ENCODE data around the gene CNTNAP1. TPM values are rescaled to one million over a fixed set of nuclear protein-coding genes. Genes with fewer than 3 reads are reported as not detected.

Gene CNTNAP1
- total RNA-seq, 1 donor from 2014 or later: 9.0 TPM

DNA sequence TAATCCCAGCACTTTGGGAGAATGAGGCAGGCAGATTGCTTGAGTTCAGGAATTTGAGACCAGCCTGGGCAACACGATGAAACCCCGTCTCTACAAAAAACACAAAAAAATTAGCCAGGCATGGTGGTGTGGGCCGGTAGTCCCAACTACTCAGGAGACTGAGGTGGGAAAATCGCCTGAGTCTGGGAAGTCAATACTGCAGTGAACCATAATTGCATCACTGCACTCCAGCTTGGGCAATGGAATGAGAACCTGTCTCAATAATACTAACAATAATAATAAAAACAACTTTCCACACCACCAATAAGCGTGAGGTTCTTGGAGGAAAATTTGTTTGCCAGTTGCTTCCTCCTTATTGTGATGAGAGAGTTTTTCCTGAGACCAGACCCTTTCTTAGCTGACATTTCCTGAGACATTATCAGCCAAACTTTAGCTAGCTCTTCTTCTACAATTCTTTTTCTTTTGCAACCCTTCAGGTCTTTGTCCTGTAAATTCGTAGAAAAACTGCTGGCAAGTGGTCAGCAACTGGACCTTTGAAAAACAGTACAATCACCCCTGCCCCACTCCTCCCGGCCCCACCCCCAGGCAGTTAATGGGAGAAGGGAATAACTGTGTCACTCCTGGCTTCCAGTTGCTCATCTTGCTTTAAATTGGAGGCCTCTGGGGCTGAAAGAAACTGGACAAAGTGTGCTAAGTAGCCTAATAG, 66.0 kb downstream of the CNTNAP1 start:
- TF ChIP-seq, protein P1, sequence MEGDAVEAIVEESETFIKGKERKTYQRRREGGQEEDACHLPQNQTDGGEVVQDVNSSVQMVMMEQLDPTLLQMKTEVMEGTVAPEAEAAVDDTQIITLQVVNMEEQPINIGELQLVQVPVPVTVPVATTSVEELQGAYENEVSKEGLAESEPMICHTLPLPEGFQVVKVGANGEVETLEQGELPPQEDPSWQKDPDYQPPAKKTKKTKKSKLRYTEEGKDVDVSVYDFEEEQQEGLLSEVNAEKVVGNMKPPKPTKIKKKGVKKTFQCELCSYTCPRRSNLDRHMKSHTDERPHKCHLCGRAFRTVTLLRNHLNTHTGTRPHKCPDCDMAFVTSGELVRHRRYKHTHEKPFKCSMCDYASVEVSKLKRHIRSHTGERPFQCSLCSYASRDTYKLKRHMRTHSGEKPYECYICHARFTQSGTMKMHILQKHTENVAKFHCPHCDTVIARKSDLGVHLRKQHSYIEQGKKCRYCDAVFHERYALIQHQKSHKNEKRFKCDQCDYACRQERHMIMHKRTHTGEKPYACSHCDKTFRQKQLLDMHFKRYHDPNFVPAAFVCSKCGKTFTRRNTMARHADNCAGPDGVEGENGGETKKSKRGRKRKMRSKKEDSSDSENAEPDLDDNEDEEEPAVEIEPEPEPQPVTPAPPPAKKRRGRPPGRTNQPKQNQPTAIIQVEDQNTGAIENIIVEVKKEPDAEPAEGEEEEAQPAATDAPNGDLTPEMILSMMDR (IDR thresholded peaks at IDR 0.05): no peak
- H3K27ac ChIP-seq: peak overlapping the region; percentile 42
- no peak for ATAC-seq
- intact Hi-C loops (cut with DNase I): no loop called here
- peaks cover 41% of the 10 kb centered on the region for H3K4me1 ChIP-seq
- no peaks in the 10 kb centered on the region for H3K27me3 ChIP-seq (ENCODE audit: low read depth)
- H3K9me3 ChIP-seq: no peaks in the 10 kb centered on the region
- no peaks in the 10 kb centered on the region for H3K36me3 ChIP-seq
- H3K4me3 ChIP-seq: no peak overlapping the region
- no peak for DNase-seq

DNA sequence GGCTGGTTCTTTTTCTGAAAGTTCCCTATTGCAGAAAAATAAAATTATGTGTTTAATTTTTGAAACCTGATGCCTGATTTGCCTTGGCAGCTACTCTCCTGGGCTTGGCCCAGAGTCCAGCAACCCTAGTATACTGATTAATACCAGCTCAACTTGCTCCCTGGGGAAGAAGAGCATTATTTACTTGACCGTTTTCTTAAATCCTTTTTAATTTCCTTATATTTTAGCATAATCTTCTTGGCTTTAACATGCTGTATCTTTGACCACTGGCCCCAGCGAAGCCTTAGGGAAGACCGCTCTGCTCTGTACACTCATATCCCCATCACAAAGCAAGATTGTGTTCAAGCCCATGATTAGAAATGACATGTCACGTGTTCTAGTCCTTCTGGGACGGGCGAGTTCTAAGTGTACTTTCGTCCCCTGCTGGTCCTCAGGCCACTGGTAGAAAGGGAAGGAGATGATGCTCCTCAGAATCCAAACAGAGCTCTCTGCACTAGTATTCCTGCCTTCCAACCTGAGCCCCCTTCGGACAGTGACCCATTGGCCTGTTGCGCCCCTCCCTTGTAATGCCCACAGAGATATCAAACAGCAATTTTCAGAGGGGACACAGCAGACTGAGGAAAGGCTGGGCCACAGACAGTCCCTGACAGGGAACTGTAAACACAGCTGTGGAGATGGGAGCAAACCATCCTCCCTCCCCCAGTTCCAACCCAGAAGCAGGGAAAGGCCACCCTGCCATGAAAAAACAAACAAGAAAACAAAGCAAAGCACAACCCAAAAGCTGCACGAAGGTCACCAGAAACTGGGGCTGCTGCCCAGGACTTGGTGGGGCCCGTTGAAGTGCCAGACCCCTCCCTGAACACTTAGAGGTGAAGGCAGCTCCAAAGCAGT, 66.8 kb downstream of the CNTNAP1 start:
- no peaks in the 10 kb centered on the region for H3K9me3 ChIP-seq
- no peak for ATAC-seq
- no peak for DNase-seq
- TF ChIP-seq, protein P1 (IDR thresholded peaks at IDR 0.05): no peak
- no peaks in the 10 kb centered on the region for H3K36me3 ChIP-seq
- peak overlapping the region; percentile 19 for H3K27ac ChIP-seq
- no peaks in the 10 kb centered on the region for H3K27me3 ChIP-seq (ENCODE audit: low read depth)
- H3K4me3 ChIP-seq: no peak overlapping the region
- intact Hi-C loops (cut with DNase I): no loop called here
- H3K4me1 ChIP-seq: peaks cover 33% of the 10 kb centered on the region

Small RNAs within 50 kb of the gene (microRNA-seq; reads per million reads assigned to microRNA genes)
- not detected for gene MIR6780A (ENCODE audit: borderline number of aligned reads)

Other genes with a start within 250 kb of the CNTNAP1 start
- gene ATP6V0A1, start 223.7 kb upstream of the CNTNAP1 start, total RNA-seq: 107 TPM
- gene NAGLU, start 146.3 kb upstream of the CNTNAP1 start, total RNA-seq: 39.1 TPM
- gene HSD17B1, start 129.6 kb upstream of the CNTNAP1 start, total RNA-seq: 2.2 TPM
- gene COASY, start 120.4 kb upstream of the CNTNAP1 start, total RNA-seq: 65.8 TPM
- gene MLX, start 115.4 kb upstream of the CNTNAP1 start, total RNA-seq: 70.5 TPM
- 4.8 TPM for gene PSMC3IP, start 104.8 kb upstream of the CNTNAP1 start, total RNA-seq
- 70.7 TPM for gene RETREG3, start 73.2 kb upstream of the CNTNAP1 start, total RNA-seq
- gene TUBG1, start 72.8 kb upstream of the CNTNAP1 start, total RNA-seq: 30.3 TPM
- gene TUBG2, start 23.2 kb upstream of the CNTNAP1 start, total RNA-seq: 16.8 TPM
- 18.3 TPM for gene PLEKHH3, start 5.5 kb upstream of the CNTNAP1 start, total RNA-seq
- gene CCR10, start 688 bp upstream of the CNTNAP1 start, total RNA-seq: 1.4 TPM
- gene EZH1, start 62.5 kb downstream of the CNTNAP1 start, total RNA-seq: 56.2 TPM
- gene RAMP2, start 78.7 kb downstream of the CNTNAP1 start, total RNA-seq: 127 TPM
- gene VPS25, start 90.9 kb downstream of the CNTNAP1 start, total RNA-seq: 42.1 TPM
- gene WNK4, start 98.1 kb downstream of the CNTNAP1 start, total RNA-seq: 0.47 TPM
- 54.5 TPM for gene COA3, start 116.2 kb downstream of the CNTNAP1 start, total RNA-seq
- gene CNTD1, start 116.3 kb downstream of the CNTNAP1 start, total RNA-seq: 1.6 TPM
- gene BECN1, start 141.8 kb downstream of the CNTNAP1 start, total RNA-seq: 65.3 TPM
- gene PSME3, start 150.9 kb downstream of the CNTNAP1 start, total RNA-seq: 81.6 TPM
- 2.1 TPM for gene AOC2, start 162.0 kb downstream of the CNTNAP1 start, total RNA-seq
- 160 TPM for gene AOC3, start 168.7 kb downstream of the CNTNAP1 start, total RNA-seq
- gene G6PC1, start 218.3 kb downstream of the CNTNAP1 start, total RNA-seq: not detected